GM12873 (cell line): Measurements from ENCODE around the gene OSBPL3.

ENCODE experiments used
- TF ChIP-seq, protein P1 (sequence below): IDR thresholded peaks from 2 replicates; pipeline ENCODE4 v1.5.1; 2012; ENCODE audit warnings: low read depth, mild to moderate bottlenecking, moderate library complexity, low read length, control low read depth; ENCODE audit not compliant: insufficient read depth; ENCODE audit errors: missing control alignments

The OSBPL3 gene

DNA sequence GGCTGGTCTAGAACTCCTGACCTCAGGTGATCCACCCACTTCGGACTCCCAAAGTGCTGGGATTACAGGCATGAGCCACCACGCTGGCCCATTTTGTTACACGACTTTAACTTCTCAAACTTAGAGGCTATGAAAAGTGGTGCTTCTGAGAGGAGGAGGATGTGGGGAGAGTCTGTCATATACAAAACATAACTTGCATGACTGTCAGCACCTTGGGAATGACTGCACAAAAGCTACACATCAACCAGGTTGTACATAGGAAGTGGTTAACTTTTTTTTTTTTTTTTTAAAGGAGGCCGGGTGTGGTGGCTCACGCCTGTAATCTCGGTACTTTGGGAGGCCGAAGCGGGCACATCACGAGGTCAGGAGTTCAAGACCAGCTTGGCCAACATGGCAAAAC lies 179.3 kb downstream of the OSBPL3 start:
- TF ChIP-seq, protein P1, sequence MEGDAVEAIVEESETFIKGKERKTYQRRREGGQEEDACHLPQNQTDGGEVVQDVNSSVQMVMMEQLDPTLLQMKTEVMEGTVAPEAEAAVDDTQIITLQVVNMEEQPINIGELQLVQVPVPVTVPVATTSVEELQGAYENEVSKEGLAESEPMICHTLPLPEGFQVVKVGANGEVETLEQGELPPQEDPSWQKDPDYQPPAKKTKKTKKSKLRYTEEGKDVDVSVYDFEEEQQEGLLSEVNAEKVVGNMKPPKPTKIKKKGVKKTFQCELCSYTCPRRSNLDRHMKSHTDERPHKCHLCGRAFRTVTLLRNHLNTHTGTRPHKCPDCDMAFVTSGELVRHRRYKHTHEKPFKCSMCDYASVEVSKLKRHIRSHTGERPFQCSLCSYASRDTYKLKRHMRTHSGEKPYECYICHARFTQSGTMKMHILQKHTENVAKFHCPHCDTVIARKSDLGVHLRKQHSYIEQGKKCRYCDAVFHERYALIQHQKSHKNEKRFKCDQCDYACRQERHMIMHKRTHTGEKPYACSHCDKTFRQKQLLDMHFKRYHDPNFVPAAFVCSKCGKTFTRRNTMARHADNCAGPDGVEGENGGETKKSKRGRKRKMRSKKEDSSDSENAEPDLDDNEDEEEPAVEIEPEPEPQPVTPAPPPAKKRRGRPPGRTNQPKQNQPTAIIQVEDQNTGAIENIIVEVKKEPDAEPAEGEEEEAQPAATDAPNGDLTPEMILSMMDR, result no peak

DNA sequence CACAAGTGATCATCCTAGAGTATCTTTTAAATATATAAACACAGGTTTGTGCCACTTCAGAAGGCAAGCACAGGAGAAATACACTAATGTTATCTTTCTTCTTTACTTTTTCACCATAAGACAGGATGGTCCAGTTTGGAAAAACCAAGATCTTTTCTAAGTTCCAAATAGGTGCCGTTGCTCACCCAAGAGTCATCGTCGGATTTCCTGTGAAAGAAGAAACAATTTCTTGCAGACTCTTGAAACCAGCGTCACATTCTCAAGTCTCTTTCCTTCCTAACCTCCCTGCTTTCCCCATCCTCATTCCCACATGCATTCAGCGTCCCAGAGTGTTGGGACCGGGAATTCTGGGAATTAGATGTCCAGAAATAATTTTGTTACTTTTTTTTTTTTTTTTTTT lies 179.9 kb downstream of the OSBPL3 start:
- TF ChIP-seq, protein P1, result no peak

DNA sequence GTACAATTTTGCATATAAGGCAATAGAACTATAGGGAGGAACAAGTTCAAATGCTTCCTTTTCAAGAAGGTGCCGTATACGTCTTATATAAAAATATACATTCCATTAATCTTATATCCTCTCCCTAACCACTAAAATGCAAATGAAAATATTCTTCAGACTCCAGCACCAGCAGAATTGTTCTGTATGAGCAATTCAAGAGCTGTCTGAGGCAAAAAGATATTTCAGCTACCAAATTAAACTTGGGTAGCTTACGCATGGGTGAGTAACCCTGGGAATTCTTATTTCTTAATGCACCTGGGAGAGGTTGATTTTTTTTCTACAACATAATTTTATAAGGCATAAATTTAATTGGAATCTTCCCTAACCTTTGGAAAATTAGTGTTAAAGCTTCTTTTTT lies 180.5 kb downstream of the OSBPL3 start:
- TF ChIP-seq, protein P1, result no peak

DNA sequence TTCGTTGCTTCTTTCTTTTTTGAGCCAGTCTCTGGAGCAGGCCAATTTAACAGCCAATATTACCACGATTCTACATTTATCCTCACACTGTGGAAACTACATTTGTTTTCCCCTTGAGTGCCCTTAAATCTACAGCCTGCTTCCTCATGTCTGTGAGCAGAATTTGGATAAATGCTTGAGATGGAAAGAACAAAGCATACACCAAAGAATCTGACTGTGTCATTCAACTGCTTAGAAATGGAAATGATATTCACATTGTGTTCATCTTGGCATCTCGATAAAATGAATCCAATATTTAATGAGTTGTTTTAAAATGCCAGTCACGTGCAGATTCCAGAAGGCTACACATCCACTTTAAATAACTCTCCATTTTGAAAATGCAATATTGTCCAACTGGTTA lies 181.7 kb downstream of the OSBPL3 start:
- TF ChIP-seq, protein P1, result no peak

DNA sequence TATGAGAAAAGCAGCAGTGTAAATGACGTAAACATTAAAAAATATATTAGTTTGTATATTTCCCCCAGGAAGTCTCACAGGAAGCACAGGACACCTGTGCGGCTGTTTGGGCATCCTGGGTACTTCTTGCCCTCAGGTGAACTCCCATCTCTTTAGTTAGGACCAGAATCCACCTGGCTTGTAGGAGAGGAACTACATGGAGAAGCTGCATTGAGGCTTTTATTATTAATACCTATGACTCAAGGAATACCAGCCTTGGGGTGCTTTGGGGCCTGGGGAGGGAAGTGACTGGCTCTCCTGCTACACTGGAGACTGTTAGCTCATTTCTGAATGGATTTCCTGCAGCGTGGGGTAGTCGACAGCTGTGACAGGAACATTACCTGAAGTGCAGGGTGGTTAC lies 182.7 kb downstream of the OSBPL3 start:
- TF ChIP-seq, protein P1, result no peak

DNA sequence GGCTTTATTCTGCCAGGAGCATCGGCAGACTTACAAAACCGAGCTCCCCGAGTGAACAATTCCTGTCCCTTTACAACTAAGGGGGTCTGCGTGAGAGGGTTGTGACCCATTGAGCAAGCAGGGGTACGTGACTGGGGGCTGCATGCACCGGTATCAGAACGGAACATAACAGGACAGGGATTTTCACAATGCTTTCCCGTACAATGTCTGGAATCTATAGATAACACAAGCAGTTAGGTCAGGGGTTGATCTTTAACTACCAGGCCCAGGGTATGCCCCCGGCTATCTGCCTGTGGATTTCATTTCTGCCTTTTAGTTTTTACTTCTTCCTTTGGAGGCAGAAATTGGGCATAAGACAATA lies 184.6 kb downstream of the OSBPL3 start:
- TF ChIP-seq, protein P1, result no peak

DNA sequence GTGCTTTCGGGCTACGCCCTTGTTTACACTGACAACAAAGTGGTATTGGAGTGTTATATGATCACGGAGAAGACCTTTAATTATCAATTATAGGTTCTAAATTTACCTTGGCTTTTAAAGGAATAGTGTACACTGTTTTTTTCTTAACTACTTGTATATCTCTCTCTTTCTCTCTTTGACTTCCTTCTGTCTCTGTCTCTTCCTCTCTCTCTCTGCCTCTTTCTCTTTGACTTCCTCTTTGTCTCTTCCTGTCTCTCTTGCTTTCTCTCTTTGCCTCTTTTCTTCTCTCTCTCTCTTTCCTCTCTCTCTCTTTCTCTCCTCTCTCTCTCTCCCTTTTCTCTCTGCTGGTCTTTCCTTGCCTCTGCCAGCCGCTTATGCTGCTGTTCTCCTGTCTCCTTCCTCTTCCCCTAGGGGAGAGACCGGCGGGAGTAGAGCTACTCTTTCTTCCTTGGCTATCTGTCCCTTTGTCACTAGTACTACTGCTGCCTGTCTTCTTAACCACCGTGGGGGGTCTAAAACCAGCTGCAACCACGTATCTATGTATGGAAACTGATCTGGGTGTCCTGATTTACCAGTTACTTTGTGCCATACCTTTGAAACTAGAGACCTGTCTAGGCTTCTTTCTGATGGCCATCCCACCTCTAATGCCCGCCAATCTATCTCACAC lies 185.9 kb downstream of the OSBPL3 start:
- TF ChIP-seq, protein P1, result no peak
